Tongue (tissue), 2 donors: ENCODE measurements around the gene PCK1. TPM values are rescaled to one million over a fixed set of nuclear protein-coding genes. Genes with fewer than 3 reads are reported as not detected.

Experiments
- DNase-seq: peaks from one replicate; pipeline ENCODE4 v3.0.0-alpha.2; 2015
- total RNA-seq: library from RNA; depleted of rRNA; stranded (reverse); fragments of >200 nt; gene quantifications from one replicate; pipeline ENCODE4 v1.2.3, GENCODE V29; 2014

PCK1 gene
- total RNA-seq, 1 donor from 2014 or later: 0.72 TPM

DNA sequence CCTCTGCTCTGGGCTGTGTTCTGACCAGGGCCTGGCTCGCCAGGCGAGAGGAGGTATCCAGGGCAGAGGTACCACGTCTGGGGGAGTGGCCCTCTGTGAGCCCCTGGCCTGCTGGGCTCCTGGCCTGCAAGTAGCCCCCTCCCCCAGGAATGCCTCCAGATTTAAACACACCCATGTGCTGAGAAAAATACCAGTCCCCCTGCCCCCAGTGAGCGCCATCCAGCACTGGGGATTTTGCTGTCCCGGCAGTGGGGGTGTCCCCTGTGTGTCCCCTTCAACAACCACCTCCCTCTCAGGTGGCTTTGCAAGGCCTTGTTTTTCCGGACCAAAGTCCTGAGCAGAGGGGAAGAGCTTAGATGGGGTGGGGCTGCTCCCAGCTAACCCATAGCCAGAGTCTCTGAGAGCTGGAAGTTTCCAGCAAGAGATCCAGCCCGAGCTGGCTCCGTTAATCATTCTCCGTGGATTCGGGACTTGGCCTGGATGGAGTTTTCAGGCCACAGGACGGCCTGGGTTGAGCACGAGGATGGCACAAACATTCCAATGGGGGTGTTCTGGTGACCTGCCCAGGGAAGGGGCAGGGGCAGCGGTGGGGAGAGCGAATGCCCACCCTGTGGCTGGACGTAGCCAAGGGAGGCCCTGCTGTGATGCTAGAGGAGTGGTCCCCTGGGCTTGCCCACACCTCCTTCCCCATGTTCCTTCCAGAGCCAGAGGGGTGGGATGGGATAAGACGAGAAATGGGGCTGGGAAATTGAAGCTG, 29.0 kb downstream of the PCK1 start:
- DNase-seq: no peak

DNA sequence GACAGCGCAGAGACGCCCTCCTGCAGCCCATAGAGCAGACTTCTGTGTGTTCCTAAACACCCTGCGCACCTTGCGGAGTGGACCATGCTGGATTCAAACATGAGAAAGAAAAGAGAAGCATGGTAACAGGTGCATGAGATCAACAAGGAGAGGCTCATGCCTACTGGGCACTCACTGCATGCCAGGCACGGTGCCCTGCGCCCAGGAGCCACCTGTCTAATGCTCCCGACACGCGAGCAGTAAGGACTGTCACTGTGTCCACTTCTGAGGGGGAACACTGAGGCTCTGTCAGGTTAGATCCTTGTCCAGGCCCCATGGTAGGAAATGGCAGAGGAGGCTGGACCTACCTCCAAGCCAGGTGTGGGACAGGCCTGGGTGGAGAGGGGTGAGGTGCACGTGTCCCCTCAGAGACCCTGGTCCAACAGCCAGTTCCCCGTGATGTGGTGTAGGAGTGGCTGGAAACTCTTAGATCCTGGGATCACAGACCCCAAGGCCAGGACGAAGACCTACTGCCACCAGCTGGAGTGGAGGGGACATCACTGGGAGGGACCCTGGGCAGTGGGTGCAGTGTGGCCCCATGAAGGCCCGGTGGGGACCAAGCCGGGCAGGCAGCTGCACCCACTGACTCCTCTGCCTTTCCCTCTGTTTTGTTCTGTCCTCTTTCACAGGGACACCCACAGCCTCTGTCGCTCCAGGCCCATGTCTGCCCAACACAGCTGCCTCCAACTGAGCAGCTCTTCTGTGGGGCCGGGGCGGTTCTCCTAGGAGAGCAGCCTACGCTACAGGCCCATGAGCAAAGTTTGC, 29.8 kb downstream of the PCK1 start:
- no peak for DNase-seq

DNA sequence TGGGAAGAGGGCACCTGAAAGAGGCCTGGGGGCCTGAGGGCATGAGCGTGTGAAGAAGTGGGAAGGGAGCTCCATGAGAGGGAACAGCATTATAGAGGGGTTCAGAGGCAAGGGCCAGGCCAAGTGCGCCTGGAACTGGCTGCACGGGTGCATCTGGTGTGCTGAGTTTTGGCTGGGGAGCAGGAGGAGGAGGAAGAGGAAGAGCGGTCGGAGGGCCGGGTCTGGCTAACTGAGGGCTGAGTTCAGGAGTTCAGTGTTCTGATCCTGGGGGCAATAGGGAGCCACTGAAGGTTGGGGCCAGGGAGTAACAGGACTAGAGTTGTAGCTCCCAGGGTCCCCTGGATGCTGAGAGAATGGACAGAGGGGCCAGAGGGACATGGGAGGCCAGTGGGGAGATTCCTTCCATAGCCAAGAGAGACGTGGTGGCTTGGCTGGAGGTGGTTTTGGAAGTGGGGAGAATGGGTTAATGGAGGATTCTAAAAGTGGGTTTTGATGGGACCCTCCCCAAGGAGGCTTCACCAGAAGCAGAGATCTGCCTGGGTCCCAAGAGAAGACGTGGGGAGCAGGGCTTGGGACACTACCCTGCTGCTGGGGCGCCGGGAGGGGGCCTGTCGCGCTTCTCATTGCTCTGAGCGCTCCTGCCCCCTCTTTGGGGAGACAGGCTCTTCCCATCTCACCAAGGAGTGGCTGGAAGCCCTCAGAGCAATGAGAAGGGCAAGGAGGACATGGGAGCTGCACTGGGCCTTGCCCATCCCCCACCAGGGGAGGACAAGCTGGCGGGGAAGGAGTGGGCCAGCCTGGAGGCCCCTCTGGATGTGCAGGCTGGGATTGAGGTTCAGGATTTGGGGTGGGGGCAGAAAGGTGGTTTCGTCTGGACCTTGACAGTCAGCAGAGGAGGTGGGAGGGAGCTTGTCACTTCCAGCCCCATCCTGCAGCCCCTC, 30.6 kb downstream of the PCK1 start:
- DNase-seq: no peak

DNA sequence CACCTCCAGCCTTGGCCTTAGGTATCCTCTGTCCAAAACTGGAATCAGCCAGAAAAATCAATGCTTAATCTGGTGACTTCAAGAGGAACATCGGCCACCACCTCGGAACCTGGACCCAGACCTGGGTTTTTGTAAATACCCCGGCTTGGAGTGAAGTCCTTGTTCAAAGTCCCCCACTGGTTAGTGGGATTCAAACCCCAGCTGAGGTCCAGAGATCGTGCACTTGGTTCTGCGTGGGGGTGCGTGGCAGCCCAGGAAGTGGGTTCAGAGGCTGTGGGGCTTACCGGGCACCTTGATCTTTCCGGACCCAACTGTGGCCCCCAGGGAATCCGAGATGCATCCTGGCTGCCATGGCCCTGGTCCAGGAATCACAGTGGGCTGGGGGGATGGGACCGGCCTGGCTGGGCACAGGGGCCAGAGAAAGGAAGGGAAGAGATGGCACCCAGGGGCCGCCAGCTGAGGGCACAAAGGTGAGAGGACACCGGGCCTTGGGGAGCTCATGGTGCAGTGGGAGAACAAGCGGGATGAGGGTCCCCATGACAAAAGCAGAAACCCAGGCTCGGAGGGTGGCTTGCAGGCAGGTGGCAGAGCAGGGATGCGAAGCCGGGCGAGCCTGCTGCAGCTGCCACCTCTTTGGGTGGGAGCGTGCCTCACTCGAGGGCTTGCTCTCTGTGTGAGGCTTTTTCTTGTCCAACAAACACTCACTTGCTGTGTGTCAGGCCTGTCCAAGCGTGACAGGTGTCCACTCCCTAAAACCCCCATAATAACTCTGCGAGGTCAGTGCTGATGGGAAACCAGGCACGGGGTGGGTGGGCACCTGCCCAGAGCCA, 31.6 kb downstream of the PCK1 start:
- DNase-seq: no peak

DNA sequence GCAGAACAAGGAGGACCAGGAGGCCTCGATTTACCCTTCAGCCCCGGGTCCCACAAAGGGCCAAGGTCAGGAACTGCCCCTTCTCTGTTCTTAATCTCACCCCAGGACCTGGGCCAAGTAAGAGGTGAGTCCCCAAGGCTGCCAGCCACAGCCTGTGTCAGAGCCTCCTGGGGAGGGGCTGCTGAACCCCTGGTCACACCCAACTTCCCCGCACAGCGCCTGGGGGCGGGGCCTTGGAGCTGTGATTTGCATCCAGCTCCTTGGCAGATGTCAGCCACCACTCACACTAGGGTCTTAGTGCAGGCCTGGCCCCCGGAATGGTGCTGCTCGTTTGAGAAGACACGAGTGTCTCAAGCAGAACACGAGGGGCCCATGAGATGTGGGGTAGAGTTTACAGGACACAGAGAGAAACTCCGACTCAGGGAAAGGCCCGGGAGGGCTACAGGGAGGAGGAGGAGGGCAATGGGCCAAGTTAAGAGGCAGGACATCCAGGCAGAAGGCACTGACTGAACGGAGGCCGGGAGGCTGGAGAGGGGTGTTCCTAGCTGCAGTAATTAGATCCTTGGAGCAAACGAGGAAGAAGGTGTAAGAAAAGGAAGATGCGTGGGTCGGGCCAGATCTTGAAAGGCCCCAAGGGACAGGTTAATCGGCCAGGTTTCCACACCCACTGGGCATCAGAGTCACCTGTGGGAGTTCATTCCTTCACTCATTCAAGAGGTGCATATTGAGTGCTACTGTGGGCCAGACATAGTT, 32.4 kb downstream of the PCK1 start:
- DNase-seq: no peak

DNA sequence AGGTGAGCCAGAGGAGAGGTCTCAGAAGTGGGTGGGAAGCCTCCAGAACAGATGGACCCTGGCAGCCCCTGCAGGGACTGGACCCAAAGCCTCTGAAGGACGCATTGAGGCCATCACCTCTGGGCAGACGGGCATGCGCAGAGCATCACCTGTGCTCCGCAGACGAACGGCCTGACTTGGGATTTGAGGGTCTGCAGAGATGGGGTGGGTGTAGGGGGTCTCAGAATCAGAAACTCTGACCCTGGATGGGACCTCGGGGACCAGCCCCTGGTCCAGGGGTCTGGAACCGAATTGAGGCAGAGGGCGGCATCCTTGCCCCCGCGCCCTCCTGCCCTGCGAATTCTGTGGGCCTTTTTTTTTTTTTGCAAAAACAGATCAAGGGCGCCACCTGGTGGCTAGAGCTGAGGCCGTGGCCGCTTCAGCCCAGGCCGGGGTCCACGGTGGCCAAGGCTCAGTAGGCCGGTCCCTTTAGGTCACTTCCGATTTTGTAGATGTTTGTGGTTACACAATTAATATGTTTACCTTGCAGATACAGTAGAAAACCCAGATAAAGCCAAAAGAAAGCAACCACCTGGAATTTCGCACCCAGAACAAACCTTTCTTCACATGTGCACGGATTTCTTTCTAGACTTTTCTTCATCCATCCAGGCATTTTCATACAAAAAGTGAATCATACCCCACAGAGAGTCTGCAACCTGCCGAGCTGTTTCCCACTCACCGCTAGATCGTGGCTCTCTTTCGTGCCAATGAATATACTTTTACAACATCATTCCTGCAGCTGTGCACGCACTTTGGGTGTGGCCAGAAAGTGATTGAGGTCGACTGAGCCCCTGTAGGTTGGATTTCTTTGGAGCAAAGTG, 33.4 kb downstream of the PCK1 start:
- peak; percentile 70 for DNase-seq

DNA sequence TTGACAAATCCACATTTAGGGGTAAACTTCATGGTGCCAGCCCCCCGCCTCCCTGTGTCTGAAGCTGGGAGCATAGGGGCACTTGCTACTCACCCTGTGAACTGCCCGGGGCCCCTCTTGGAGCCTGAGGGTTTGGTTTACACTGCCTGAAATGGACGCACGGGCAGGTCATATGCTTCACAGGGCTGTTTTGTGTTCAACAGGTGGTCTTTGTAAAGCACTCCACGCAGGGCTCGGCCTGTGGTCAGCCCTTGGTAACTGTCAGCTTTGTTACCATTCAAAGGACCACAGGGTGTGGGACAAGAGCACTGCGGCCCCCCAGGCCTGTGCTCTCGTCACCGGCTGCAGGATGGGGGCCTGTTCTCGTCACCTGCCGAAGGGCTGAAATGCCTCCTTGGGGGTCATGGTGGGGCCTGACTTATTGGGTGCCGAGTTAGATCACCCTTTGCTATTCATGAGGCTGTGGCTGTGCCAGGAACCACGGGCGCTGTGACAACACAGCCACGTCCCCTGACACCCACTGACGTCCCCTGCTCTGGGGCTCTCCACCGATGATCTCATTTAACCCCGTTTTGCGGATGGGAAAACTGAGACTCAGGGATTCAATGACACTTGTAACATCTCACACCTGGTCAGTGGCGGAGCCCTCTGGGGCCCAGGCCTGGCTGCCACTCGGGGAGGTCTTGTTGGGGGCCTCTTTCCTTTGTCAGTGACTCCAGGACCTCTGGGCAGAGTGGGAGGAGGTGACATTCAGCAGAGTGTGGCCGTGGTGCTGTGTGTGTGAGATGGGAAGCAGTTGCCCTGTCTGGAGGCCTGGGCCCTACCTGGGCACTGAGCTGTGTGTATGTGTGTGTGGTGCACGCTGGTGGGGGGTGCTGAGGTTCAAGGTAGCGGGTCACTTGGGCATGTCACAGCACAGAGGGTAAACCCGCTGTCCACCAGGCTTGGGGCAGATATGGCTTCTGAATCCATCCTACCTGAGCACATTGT, 34.4 kb downstream of the PCK1 start:
- DNase-seq: no peak

DNA sequence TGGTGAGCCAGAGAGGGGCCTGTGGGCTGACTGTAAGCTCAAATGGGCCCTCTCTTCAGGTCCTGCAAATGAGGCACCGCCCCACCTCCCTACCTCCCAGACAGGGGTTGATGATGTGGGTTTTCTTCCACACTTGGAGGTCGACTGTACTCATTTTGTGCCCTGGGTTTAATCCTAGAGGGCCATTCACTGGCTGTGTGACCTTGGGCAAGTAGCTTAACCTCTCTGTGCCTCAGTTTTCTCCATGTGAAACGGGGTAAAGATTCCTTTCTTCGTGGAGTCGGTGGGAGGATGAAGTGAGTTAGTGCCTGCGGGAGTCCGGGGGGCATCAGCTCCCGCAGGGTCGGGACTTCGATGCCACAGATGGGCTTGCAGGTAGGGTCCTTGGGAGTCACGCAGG, 35.4 kb downstream of the PCK1 start:
- DNase-seq: no peak

DNA sequence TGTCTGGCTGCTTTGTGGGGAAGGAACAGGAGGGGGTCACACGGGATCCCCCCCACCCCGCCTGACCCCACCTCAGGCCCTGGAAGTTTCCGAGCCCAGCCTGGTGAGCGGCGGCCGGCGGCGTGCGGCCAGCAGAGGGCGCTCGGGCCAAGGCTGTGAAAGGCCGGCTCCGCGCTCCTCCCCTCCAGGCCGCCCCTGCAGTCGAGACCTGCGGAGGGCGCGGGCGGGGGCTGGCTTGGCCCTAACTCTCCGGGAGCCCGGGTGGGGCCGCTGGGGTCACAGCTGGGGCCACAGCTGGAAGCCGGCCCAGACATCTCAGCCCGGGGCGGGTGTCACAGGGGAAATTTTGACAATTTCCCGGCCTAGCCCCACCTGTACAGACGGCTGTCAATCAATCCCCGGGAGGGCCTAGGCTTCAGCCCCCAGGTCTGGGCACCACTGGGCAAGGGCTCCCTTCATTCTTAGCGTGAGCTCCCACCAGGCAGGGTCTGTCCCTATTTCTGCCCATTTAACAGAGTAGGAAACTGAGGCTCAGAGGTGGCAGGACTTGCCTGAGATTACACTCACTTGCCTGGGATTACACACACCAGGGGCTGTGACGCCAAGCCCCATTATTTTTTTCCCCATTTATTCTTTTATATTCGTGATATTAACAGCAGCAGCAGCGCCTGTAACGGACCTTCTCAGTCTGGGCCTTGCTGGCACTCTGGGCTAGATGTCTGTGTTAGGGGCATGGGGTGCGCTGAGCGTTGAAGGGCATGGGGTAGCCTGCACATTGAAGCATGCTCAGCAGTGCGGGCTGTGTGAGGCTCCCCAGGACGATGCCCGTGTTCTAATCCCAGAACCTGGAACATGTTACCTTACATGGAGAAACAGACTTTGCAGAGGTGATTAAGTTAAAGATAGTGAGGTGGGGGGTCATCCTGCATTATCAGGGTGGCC, 36.4 kb downstream of the PCK1 start:
- peak; percentile 80 for DNase-seq

DNA sequence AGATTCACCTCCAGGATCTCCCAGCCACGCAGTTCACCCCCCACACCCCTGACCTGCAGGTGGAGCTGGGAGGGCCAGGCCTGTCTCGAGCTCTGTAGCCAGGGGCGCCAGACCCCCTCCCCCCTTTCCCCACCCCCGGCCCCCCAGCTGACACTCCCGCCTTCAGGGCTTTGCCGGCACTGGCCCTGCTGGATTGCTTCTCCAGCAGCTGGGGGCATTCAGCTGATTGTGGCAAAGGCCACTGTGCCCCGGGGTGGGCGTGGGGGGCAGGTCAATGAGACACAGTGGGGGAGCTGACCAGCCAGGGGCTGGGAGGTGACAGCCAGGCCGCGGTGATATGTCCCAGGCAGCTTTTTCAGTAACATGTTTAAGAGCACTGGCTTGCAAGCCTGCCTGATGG, 37.1 kb downstream of the PCK1 start:
- DNase-seq: no peak

DNA sequence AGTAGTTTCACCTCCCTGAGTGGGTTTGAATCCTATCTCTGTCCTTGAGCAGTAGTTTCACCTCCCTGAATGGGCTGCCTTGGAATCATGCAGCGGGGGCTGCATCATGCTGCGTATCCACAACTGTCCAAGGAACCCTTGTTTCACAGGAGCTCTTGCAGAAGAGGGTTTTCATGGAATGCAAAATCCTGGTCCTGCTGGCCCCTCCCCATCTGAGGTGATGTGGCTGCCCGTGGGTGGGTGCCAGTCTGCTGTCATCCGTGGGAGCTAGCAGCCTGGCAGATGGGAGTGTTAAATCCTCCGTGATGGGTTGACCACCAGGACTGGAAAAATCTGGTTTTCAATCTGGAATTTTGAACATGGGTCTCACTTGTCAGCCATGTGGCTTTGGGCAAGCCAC, 37.6 kb downstream of the PCK1 start:
- DNase-seq: no peak

DNA sequence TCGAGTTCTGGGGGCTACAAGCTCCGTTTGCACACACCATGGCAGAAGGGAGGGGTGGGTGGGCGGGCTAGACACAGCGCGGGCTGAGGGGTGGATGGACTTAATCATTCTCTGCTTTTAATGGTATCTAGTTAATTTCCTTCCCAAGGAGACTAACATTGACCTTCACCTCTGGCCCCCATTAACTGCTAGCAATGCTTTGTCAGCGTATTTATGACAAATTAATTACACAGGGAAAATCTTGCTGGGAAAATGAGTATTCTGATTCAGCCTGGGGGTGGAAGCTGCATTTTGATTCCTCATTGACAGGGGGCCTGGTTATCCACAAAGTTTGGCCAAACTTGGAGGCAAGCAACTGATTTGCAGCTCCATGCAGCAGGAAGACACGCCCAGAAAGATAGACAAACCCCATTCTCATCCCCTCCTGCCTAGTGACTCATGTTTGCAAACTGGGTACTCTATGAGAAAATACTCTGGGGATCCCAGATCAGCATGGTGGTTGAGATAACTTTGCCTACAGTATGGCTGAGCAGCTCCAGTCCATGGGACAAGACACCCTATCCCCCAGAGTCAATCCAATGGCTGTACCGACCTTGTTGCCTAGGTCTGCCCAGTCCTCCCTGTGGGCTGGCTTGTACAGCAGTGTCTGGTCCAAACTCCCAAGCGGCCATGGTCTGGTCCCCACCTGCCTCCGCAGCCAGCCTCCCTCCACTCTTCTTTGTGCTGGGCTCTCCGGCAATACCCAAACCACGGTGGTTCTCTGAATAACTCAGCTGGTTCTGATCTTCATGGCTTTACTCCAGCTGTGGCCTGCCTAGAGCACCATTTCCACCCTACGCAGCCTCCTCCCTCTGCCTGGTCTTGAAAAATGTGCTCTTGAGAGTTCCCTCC, 39.7 kb downstream of the PCK1 start:
- no peak for DNase-seq

DNA sequence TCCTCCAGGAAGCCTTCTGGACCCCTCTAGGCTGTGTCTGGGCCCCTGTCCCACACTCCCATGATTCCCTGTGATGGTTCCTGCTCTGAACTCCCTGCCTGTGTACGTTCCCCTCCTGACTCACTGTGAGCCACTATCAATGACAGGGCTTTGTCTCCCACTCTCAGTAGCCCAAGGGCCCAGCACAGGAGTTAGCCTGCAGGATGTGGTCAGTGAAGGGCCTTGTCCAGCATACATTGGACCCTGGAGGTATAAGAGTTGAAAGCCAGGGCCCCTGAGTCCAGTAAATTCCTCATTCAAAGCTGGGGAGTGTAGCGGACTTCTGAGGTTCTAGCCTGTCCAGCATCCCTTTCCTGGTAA, 40.3 kb downstream of the PCK1 start:
- DNase-seq: no peak

DNA sequence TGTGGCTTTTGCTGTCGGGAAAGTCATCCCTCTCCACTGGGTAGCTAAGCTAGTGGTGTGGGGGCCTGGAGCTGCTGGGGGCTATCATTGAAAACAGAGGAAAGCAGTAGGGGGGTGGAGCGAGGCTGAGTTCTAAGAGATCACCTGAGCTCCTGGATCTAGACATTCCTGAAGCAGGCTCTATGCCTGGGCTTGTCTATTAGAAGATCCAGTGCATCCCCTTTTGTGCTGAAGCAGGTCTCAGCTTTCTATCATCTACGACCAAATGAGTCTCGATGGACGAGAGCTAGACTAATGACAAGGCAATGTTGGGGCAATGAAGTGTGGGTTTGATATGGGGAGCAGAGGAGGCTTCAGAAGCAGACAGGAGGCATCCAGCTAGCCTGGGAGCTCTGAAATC, 40.8 kb downstream of the PCK1 start:
- no peak for DNase-seq

DNA sequence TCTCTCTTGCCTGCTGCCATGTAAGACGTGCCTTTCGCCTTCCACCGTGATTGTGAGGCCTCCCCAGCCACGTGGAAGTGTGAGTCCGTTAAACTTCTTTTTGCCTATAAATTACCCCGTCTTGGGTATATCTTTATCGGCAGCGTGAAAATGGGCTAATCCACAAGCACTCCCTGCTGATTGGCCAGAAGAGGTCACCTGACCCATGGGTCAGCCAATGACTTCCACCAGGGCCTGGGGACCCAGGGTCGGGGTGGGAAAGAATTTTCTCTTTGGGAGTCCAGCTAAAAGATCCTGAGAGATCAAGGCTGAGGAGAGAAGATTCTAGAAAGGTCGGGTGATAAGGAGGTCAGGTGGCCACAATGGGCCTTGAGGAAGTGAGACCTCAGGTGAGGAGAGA, 42.2 kb downstream of the PCK1 start:
- DNase-seq: no peak

DNA sequence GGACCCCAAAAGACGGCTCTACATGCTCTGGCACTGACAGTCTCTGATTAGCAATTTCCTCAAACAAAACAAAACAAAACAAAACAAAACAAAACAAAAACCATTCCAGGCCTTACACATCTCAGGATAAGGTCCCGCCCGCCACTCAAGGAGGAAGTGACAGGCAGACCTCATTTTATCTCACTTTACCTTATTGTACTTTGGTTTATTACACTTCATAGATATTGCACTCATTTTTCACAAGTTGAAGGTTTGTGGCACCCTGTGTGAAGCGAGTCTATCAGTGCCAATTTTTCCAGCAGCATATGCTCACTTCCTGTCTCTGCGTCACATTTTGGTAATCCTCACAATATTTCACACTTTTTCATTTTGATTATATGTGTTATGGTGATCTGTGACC, 44.1 kb downstream of the PCK1 start:
- DNase-seq: no peak

DNA sequence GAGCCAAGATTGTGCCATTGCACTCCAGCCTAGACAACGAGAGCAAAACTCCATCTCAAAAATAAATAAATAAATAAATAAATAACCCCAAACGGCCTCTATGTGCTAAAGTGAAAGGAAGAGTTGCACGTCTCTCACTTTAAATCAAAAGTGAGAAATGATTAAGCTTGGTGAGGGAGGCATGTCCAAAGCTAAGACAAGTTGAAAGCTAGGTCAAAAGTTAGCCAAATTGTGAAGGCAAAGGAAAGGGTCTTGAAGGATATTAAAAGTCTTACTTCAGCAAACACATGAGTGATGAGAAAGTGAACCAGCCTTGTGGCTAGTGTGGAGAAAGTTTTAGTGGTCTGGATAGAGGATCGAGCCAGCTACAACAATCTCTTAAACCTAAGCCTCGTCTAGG, 45.0 kb downstream of the PCK1 start:
- DNase-seq: no peak
